Activated T-helper 1 cell treated with anti-CD3 and anti-CD28 coated beads, Interleukin-12 subunit alpha, Interleukin-12 subunit beta, Interleukin-2, Interleukin-4 antibody, amounts not matched to agents 30 ng/mL and 10 ng/mL and 1 ng/mL, durations not matched to agents 14 hours and 24 hours and 36 hours (primary cell): Measurements from ENCODE around the gene ZC3H7A. TPM values are rescaled to one million over a fixed set of nuclear protein-coding genes. Genes with fewer than 3 reads are reported as not detected.
"Not testable (repeated sequence)": the region's sequence is repeated elsewhere in the genome, so short reads cannot be mapped to it uniquely, and the experiment has no call there.

Experiments
- DNase-seq: peaks from one replicate; pipeline ENCODE4 v3.0.0; 2021; ENCODE audit warnings: low spot score
- H3K27ac Mint-ChIP-seq: one replicate; pipeline ENCODE4 v1.8.0; 2021; ENCODE audit warnings: mild to moderate bottlenecking, mixed read lengths
- H3K27me3 Mint-ChIP-seq: one replicate; pipeline ENCODE4 v1.8.0; 2022; ENCODE audit warnings: mild to moderate bottlenecking, moderate library complexity, mixed read lengths; ENCODE audit not compliant: insufficient read depth
- H3K36me3 Mint-ChIP-seq: one replicate; pipeline ENCODE4 v1.8.0; 2021; ENCODE audit warnings: low read depth, mixed read lengths
- H3K4me1 Mint-ChIP-seq: one replicate; pipeline ENCODE4 v1.8.0; 2021; ENCODE audit warnings: low read depth, mixed read lengths
- H3K4me3 Mint-ChIP-seq: one replicate; pipeline ENCODE4 v1.8.0; 2021; ENCODE audit warnings: mild to moderate bottlenecking, moderate library complexity, mixed read lengths
- H3K9me3 Mint-ChIP-seq: one replicate; pipeline ENCODE4 v1.8.0; 2021; ENCODE audit warnings: mixed read lengths
- intact Hi-C: fragments of 100-400 bp; cut with micrococcal nuclease; formaldehyde crosslinking; loops from one replicate; pipeline ENCODE4 v1.15.1; 2024
- total RNA-seq: library from RNA; stranded (reverse); gene quantifications from 2 replicates; pipeline ENCODE4 v1.2.3, GENCODE V29; 2022

The ZC3H7A gene
- total RNA-seq, 1 donor from 2014 or later = 71.0 TPM

GRCh38 chr16:11796227-11797165 is 562 bp downstream of the ZC3H7A start:
- intact Hi-C loops = loop anchor here (1.0 to 5.0 kb wide), 9 partner anchors 13 to 854 kb away; partner anchors contain the start of genes CLEC16A, DEXI and TXNDC11
- peak overlapping the region; percentile 89 for H3K27ac Mint-ChIP-seq
- H3K9me3 Mint-ChIP-seq = no peaks in the 10 kb centered on the region
- no peaks in the 10 kb centered on the region for H3K27me3 Mint-ChIP-seq
- H3K4me3 Mint-ChIP-seq = peak overlapping the region; percentile 86
- DNase-seq = peak; percentile 20
- H3K4me1 Mint-ChIP-seq = peaks cover 77% of the 10 kb centered on the region
- H3K36me3 Mint-ChIP-seq = peaks cover 35% of the 10 kb centered on the region

GRCh38 chr16:11795887-11796226 is 1.2 kb downstream of the ZC3H7A start:
- H3K27ac Mint-ChIP-seq = peak overlapping the region; percentile 89
- H3K27me3 Mint-ChIP-seq = no peaks in the 10 kb centered on the region
- H3K9me3 Mint-ChIP-seq = no peaks in the 10 kb centered on the region
- H3K36me3 Mint-ChIP-seq = peaks cover 37% of the 10 kb centered on the region
- no peak for DNase-seq
- intact Hi-C loops = loop anchor here (2.0 to 5.0 kb wide), 5 partner anchors 57 to 854 kb away; partner anchors contain the start of genes CLEC16A and DEXI
- H3K4me1 Mint-ChIP-seq = peaks cover 80% of the 10 kb centered on the region
- peak overlapping the region; percentile 86 for H3K4me3 Mint-ChIP-seq

DNA sequence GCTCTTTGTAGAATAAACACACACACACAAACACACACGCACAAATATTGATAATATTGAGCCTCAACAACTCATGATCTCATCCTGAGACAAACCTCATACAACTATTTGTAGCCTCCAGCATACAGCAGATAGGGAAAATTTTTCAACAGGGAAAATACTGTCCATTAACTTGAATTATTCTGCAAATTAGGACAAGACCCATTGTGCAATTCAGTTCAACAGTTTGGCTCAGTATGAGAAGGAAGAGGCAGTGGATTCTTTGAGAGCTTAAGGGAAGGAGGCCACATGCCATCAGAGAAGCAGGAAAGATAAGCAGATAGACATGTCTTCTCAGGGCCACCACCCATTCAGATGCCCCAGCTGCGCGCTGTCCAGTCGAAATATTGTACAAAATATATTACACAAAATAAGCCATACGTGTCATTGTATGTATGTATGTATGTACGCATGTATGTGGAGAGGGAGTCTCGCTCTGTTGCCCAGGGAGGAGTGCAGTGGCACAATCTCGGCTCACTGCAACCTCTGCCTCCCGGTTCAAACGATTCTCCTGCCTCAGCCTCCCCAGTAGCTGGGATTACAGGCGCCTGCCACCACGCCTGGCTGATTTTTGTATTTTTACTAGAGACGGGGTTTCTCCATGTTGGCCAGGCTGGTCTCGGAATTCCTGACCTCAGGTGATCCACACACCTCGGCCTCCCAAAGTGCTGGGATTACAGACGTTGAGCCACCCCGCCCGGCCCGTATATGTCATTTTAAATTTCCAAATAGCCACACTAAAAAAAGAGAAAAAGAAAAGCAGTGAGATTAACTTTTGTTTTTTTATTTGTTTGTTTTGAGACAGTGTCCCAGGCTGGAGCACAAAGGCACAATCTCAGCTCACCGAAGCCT is 1.8 kb downstream of the ZC3H7A start:
- H3K4me3 Mint-ChIP-seq = peak overlapping the region; percentile 86
- DNase-seq = no peak

DNA sequence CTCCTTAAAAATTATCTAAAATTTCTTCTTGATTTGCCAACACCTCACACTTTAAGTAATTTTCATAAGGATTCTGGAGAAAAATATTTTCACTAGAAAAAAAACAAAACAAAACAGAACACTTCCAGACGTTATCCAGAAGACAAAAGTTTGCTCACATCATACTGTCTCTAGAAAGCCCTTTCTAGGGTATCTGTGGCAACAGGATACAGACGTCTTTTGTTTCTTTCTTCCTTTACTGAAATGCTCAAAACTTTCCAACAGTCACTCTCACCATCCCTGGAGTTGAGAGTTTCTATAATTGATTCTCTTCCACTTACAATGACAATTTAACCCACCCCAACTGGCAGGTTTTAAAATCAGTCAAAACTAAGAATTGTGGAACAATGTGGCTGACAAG is 2.6 kb downstream of the ZC3H7A start:
- Mint-ChIP-seq H3K4me1 (peaks cover 67% of the 10 kb centered on the region), H3K4me3 (peak overlapping the region; percentile 86), H3K27me3 (no peaks in the 10 kb centered on the region), H3K36me3 (peaks cover 37% of the 10 kb centered on the region), H3K9me3 (no peaks in the 10 kb centered on the region), H3K27ac (peak overlapping the region; percentile 89)
- no peak for DNase-seq
- intact Hi-C loops = no loop called here

More for the DNA sequence above, 1.8 kb downstream of the ZC3H7A start:
- intact Hi-C loops = loop anchor here (5.0 kb wide), 3 partner anchors 233 to 853 kb away; partner anchors contain the start of genes CLEC16A and DEXI
- peaks cover 75% of the 10 kb centered on the region for H3K4me1 Mint-ChIP-seq
- peaks cover 38% of the 10 kb centered on the region for H3K36me3 Mint-ChIP-seq
- H3K9me3 Mint-ChIP-seq = no peaks in the 10 kb centered on the region
- H3K27ac Mint-ChIP-seq = peak overlapping the region; percentile 89
- no peaks in the 10 kb centered on the region for H3K27me3 Mint-ChIP-seq

- Mint-ChIP-seq H3K4me3 (peak overlapping the region; percentile 86), H3K4me1 (peaks cover 63% of the 10 kb centered on the region), H3K36me3 (peaks cover 35% of the 10 kb centered on the region), H3K27ac (peak overlapping the region; percentile 89), H3K9me3 (no peaks in the 10 kb centered on the region), H3K27me3 (no peaks in the 10 kb centered on the region)
- DNase-seq = no peak
- intact Hi-C loops = loop anchor here (1.0 kb wide), 1 partner anchor 11 kb away; no protein-coding TSS in a partner anchor
Observed at GRCh38 chr16:11793840-11794239, 3.2 kb downstream of the ZC3H7A start.

DNA sequence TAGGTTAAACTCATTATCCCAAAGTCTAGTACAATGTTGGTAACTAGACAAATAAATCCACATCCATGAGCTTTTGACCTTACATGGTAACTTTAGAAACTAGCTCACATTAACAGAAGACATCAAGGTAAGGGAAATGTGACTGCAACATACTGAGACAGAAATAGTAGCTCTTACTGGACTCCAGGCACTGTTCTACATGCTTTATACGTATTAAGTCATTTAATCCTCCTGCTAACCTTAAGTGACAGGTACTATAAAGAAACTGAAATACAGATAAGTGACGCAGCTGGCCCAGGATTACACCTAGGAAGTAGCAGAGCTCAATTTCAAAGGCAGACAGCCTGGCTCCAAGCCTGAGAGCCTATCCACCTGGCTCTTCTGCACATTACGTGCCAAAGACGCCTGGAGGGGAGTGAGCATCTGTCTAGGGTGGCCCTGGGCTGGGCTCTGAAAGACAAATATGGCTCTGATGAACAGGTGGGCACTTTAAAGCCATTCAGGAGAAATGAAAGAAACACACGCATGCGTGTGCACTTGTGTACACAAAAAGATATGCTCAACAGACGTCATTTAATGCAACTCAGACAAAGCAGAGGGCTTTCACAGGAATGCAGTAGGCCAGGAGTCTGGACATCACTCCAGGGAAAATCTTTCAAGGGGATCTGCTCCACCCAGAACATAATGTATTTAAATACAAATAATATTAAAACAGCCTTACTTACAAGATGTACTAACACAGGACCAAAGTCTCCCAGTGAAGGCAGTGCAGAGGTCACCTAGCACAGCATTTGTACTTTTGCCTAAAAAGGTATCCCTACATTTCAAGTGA is 4.4 kb downstream of the ZC3H7A start:
- H3K4me3 Mint-ChIP-seq = peak overlapping the region; percentile 70
- H3K27me3 Mint-ChIP-seq = no peaks in the 10 kb centered on the region
- no peaks in the 10 kb centered on the region for H3K9me3 Mint-ChIP-seq
- no peak for DNase-seq
- peaks cover 63% of the 10 kb centered on the region for H3K4me1 Mint-ChIP-seq
- peak overlapping the region; percentile 84 for H3K27ac Mint-ChIP-seq
- intact Hi-C loops = loop anchor here (1.0 kb wide), 1 partner anchor 9 kb away; no protein-coding TSS in a partner anchor
- peaks cover 32% of the 10 kb centered on the region for H3K36me3 Mint-ChIP-seq

DNA sequence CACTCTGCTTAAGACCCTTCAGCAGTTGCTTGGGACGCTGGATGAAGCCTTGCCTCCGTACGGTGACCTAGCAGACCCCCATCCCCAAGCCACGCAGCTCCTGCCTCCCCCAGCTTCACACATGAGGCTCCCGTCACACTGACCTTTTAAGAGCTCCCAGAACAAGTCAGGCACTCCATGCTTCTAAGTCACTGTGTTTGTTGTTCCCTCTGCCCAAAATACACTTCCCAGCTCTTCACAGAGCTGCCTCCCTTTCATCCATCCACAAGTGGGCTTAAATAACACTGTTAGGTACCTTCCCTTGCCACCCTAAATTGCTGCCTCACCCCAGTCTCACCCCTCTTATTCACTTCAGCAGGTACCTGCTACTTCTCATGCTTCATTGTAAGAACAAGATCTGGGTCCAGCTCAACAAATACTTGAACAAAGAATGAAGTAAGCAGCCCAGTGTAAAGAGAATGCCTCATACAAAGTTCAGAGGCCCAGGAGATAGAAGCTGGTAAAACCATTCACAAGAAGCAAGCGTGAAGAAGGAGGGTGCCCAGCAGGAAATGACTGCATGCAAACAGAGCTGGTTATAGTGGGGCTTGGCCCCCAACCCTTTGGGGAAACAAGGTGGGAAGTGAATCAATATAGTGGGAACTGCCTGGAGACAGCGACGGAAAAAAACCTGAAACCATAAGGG is 5.8 kb downstream of the ZC3H7A start:
- Mint-ChIP-seq H3K27ac (peak overlapping the region; percentile 86), H3K4me3 (peak overlapping the region; percentile 21), H3K4me1 (peaks cover 76% of the 10 kb centered on the region), H3K9me3 (no peaks in the 10 kb centered on the region), H3K36me3 (peaks cover 36% of the 10 kb centered on the region), H3K27me3 (no peaks in the 10 kb centered on the region)
- no peak for DNase-seq
- intact Hi-C loops = no loop called here

GRCh38 chr16:11788914-11789313 is 8.1 kb downstream of the ZC3H7A start:
- intact Hi-C loops = loop anchor here (10.0 kb wide), 3 partner anchors 534 to 914 kb away; partner anchors contain the start of genes CIITA and SOCS1
- Mint-ChIP-seq H3K9me3 (no peaks in the 10 kb centered on the region), H3K27ac (peak overlapping the region; percentile 54), H3K36me3 (peaks cover 27% of the 10 kb centered on the region), H3K4me3 (no peak overlapping the region), H3K27me3 (no peaks in the 10 kb centered on the region), H3K4me1 (peaks cover 64% of the 10 kb centered on the region)
- DNase-seq = no peak

- Mint-ChIP-seq H3K36me3 (peaks cover 29% of the 10 kb centered on the region), H3K27ac (peak overlapping the region; percentile 75), H3K4me1 (peaks cover 70% of the 10 kb centered on the region)
- intact Hi-C loops = loop anchor here (5.0 to 10.0 kb wide), 5 partner anchors 127 to 910 kb away; partner anchors contain the start of genes CIITA and SOCS1
- not testable (repeated sequence) for H3K4me3 Mint-ChIP-seq, H3K27me3 Mint-ChIP-seq, DNase-seq, H3K9me3 Mint-ChIP-seq
Observed at GRCh38 chr16:11784980-11785599, 12.0 kb downstream of the ZC3H7A start.

DNA sequence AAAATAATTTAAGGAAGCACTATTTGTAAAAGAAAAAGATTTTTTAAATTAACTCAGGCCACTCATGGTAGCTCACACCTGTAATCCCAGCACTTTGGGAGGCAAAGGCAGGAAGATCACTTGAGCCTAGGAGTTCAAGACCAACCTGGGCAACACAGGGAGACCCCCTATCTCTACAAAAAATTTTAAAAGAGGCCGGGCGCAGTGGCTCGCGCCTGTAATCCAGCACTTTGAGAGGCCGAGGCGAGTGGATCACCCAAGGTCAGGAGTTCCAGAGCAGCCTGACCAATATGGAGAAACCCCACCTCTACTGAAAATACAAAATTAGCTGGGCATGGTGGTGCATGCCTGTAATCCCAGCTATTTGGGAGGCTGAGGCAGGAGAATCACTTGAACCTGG is 12.7 kb downstream of the ZC3H7A start:
- H3K9me3 Mint-ChIP-seq, DNase-seq, H3K27me3 Mint-ChIP-seq, H3K4me3 Mint-ChIP-seq: not testable (repeated sequence)
- intact Hi-C loops = loop anchor here (5.0 to 10.0 kb wide), 5 partner anchors 128 to 910 kb away; partner anchors contain the start of genes CIITA and SOCS1
- H3K4me1 Mint-ChIP-seq = peaks cover 70% of the 10 kb centered on the region
- peak overlapping the region; percentile 75 for H3K27ac Mint-ChIP-seq
- H3K36me3 Mint-ChIP-seq = peaks cover 32% of the 10 kb centered on the region

- peaks cover 32% of the 10 kb centered on the region for H3K36me3 Mint-ChIP-seq
- intact Hi-C loops = loop anchor here (5.0 to 10.0 kb wide), 5 partner anchors 128 to 909 kb away; partner anchors contain the start of genes CIITA and SOCS1
- no peak for DNase-seq
- H3K9me3 Mint-ChIP-seq = no peaks in the 10 kb centered on the region
- peak overlapping the region; percentile 83 for H3K4me3 Mint-ChIP-seq
- H3K27ac Mint-ChIP-seq = peak overlapping the region; percentile 98
- H3K4me1 Mint-ChIP-seq = peaks cover 70% of the 10 kb centered on the region
- H3K27me3 Mint-ChIP-seq = no peaks in the 10 kb centered on the region
Observed at GRCh38 chr16:11784038-11784369, 13.1 kb downstream of the ZC3H7A start.
